CD4-positive, alpha-beta T cell treated with Interleukin-4 for 4 hours (primary cell): Measurements from ENCODE around the gene ZNF737.
"Not testable (repeated sequence)": the region's sequence is repeated elsewhere in the genome, so short reads cannot be mapped to it uniquely, and the experiment has no call there.

Experiments
- DNase-seq: peaks from one replicate; pipeline ENCODE4 v3.0.0-alpha.2; 2020

The ZNF737 gene

GRCh38 chr19:20565321-20566018 lies at the start of gene ZNF737:
Gene ZNF737 (minus strand): TSS chr19:20565781. CDS start chr19:20565640, 141 bp downstream.
- DNase-seq, result peak; percentile 95

GRCh38 chr19:20614971-20615370 lies 49.4 kb upstream of the ZNF737 start:
- not testable (repeated sequence) for DNase-seq

- no peak for DNase-seq
These were observed 47.2 kb upstream of the ZNF737 start for GRCh38 chr19:20612711-20613316.

- no peak for DNase-seq
These were observed 46.3 kb upstream of the ZNF737 start for GRCh38 chr19:20611866-20612265.

GRCh38 chr19:20607943-20608342 lies 42.4 kb upstream of the ZNF737 start:
- no peak for DNase-seq

GRCh38 chr19:20558571-20558970 lies 7.0 kb downstream of the ZNF737 start:
- DNase-seq, result no peak

- DNase-seq, result no peak
These were observed 7.6 kb downstream of the ZNF737 start for GRCh38 chr19:20558011-20558410.

- DNase-seq, result not testable (repeated sequence)
These were observed 20.8 kb downstream of the ZNF737 start for GRCh38 chr19:20544667-20545333.

GRCh38 chr19:20530303-20530702 lies 35.3 kb downstream of the ZNF737 start:
- DNase-seq, result not testable (repeated sequence)

- DNase-seq, result no peak
These were observed 52.2 kb downstream of the ZNF737 start for GRCh38 chr19:20513189-20513904.

- no peak for DNase-seq
These were observed 62.1 kb downstream of the ZNF737 start for GRCh38 chr19:20503476-20503875.
